ENCODE measurements around the gene LCE1B.

DNA sequence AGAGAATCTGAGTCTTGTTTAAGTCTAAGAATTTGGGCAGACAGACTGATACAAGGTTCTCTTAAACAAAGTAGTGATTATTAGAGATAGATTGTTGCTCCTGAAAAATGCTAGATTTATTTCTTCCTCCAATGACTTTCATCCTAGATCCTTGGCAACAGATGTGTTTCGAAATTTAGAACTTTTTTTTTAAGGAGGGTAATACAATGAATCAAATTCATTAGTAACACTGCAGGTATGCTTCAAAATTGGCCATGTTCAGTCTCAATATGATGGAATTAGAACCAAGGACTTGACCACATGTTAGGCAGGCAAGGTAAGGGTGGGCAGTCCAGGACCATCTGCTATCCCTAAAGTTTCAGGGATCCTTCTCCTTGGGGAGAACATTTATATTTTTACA lies 41.4 kb upstream of the LCE1B start:
- TF ChIP-seq SREBF2 (IDR thresholded peaks at IDR 0.05; ENCODE audit: low read length) (no peak), NR2C1 (IDR thresholded peaks at IDR 0.05) (no peak), POLR2A (IDR thresholded peaks at IDR 0.05; ENCODE audit: low read depth, low read length) (no peak)
- TF ChIP-seq, protein P1, sequence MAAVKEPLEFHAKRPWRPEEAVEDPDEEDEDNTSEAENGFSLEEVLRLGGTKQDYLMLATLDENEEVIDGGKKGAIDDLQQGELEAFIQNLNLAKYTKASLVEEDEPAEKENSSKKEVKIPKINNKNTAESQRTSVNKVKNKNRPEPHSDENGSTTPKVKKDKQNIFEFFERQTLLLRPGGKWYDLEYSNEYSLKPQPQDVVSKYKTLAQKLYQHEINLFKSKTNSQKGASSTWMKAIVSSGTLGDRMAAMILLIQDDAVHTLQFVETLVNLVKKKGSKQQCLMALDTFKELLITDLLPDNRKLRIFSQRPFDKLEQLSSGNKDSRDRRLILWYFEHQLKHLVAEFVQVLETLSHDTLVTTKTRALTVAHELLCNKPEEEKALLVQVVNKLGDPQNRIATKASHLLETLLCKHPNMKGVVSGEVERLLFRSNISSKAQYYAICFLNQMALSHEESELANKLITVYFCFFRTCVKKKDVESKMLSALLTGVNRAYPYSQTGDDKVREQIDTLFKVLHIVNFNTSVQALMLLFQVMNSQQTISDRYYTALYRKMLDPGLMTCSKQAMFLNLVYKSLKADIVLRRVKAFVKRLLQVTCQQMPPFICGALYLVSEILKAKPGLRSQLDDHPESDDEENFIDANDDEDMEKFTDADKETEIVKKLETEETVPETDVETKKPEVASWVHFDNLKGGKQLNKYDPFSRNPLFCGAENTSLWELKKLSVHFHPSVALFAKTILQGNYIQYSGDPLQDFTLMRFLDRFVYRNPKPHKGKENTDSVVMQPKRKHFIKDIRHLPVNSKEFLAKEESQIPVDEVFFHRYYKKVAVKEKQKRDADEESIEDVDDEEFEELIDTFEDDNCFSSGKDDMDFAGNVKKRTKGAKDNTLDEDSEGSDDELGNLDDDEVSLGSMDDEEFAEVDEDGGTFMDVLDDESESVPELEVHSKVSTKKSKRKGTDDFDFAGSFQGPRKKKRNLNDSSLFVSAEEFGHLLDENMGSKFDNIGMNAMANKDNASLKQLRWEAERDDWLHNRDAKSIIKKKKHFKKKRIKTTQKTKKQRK (IDR thresholded peaks at IDR 0.05; ENCODE audit: low read depth, low read length): no peak

Measured in GM12878 (cell line).